ENCODE measurements around the gene DBNDD1.
"Not testable (repeated sequence)": the region's sequence is repeated elsewhere in the genome, so short reads cannot be mapped to it uniquely, and the experiment has no call there.

The DBNDD1 gene

GRCh38 chr16:89995475-89996177 is 23.6 kb downstream of the DBNDD1 start:
- Histone ChIP-seq H3K36me3 (ENCODE audit: insufficient read depth, low read length) (peaks cover 34% of the 10 kb centered on the region), H3K9me3 (ENCODE audit: control insufficient read depth, insufficient read depth, low read length) (peaks cover 45% of the 10 kb centered on the region)
- H3K9ac ChIP-seq (ENCODE audit: low read depth, low read length); H3K4me1 ChIP-seq (ENCODE audit: insufficient read depth, low read length): not testable (repeated sequence)

- Histone ChIP-seq H3K9me3 (ENCODE audit: control insufficient read depth, insufficient read depth, low read length) (peaks cover 45% of the 10 kb centered on the region), H3K36me3 (ENCODE audit: insufficient read depth, low read length) (peaks cover 39% of the 10 kb centered on the region)
- H3K4me1 ChIP-seq (ENCODE audit: insufficient read depth, low read length); H3K9ac ChIP-seq (ENCODE audit: low read depth, low read length): not testable (repeated sequence)
Observed at GRCh38 chr16:89994721-89995474, 24.4 kb downstream of the DBNDD1 start.

GRCh38 chr16:89994389-89994720 is 24.9 kb downstream of the DBNDD1 start:
- peaks cover 45% of the 10 kb centered on the region for H3K9me3 ChIP-seq (ENCODE audit: control insufficient read depth, insufficient read depth, low read length)
- H3K36me3 ChIP-seq (ENCODE audit: insufficient read depth, low read length): peaks cover 39% of the 10 kb centered on the region
- no peak overlapping the region for H3K9ac ChIP-seq (ENCODE audit: low read depth, low read length)

GRCh38 chr16:89993971-89994370 is 25.3 kb downstream of the DBNDD1 start:
- peaks cover 45% of the 10 kb centered on the region for H3K9me3 ChIP-seq (ENCODE audit: control insufficient read depth, insufficient read depth, low read length)
- peaks cover 43% of the 10 kb centered on the region for H3K36me3 ChIP-seq (ENCODE audit: insufficient read depth, low read length)
- H3K4me1 ChIP-seq (ENCODE audit: insufficient read depth, low read length): no peaks in the 10 kb centered on the region
- H3K9ac ChIP-seq (ENCODE audit: low read depth, low read length): no peak overlapping the region

More at GRCh38 chr16:89994389-89994720, 24.9 kb downstream of the DBNDD1 start:
- no peaks in the 10 kb centered on the region for H3K4me1 ChIP-seq (ENCODE audit: insufficient read depth, low read length)

- Histone ChIP-seq H3K36me3 (ENCODE audit: insufficient read depth, low read length) (peaks cover 43% of the 10 kb centered on the region), H3K9me3 (ENCODE audit: control insufficient read depth, insufficient read depth, low read length) (peaks cover 45% of the 10 kb centered on the region), H3K4me1 (ENCODE audit: insufficient read depth, low read length) (no peaks in the 10 kb centered on the region), H3K9ac (ENCODE audit: low read depth, low read length) (no peak overlapping the region)
Observed at GRCh38 chr16:89993377-89993776, 25.9 kb downstream of the DBNDD1 start.

- Histone ChIP-seq H3K9ac (ENCODE audit: low read depth, low read length) (no peak overlapping the region), H3K4me1 (ENCODE audit: insufficient read depth, low read length) (no peaks in the 10 kb centered on the region), H3K36me3 (ENCODE audit: insufficient read depth, low read length) (peaks cover 41% of the 10 kb centered on the region), H3K9me3 (ENCODE audit: control insufficient read depth, insufficient read depth, low read length) (peaks cover 35% of the 10 kb centered on the region)
Observed at GRCh38 chr16:89990799-89991198, 28.5 kb downstream of the DBNDD1 start.

- Histone ChIP-seq H3K9ac (ENCODE audit: low read depth, low read length) (no peak overlapping the region), H3K9me3 (ENCODE audit: control insufficient read depth, insufficient read depth, low read length) (peaks cover 18% of the 10 kb centered on the region), H3K4me1 (ENCODE audit: insufficient read depth, low read length) (no peaks in the 10 kb centered on the region), H3K36me3 (ENCODE audit: insufficient read depth, low read length) (peaks cover 34% of the 10 kb centered on the region)
Observed at GRCh38 chr16:89988951-89989350, 30.3 kb downstream of the DBNDD1 start.

- H3K36me3 ChIP-seq (ENCODE audit: insufficient read depth, low read length): peaks cover 21% of the 10 kb centered on the region
- peaks cover 7% of the 10 kb centered on the region; the same call in 1 of the 2 replicates for H3K9me3 ChIP-seq (ENCODE audit: control insufficient read depth, insufficient read depth, low read length)
- H3K4me1 ChIP-seq (ENCODE audit: insufficient read depth, low read length): no peaks in the 10 kb centered on the region
- H3K9ac ChIP-seq (ENCODE audit: low read depth, low read length): no peak overlapping the region
Observed at GRCh38 chr16:89987169-89987568, 32.1 kb downstream of the DBNDD1 start.

GRCh38 chr16:89986600-89986999 is 32.7 kb downstream of the DBNDD1 start:
- H3K9ac ChIP-seq (ENCODE audit: low read depth, low read length): no peak overlapping the region
- peaks cover 7% of the 10 kb centered on the region; the same call in 1 of the 2 replicates for H3K9me3 ChIP-seq (ENCODE audit: control insufficient read depth, insufficient read depth, low read length)
- no peaks in the 10 kb centered on the region for H3K4me1 ChIP-seq (ENCODE audit: insufficient read depth, low read length)
- peaks cover 17% of the 10 kb centered on the region for H3K36me3 ChIP-seq (ENCODE audit: insufficient read depth, low read length)

GRCh38 chr16:89985219-89985618 is 34.0 kb downstream of the DBNDD1 start:
- Histone ChIP-seq H3K9me3 (ENCODE audit: control insufficient read depth, insufficient read depth, low read length) (no peaks in the 10 kb centered on the region), H3K36me3 (ENCODE audit: insufficient read depth, low read length) (peaks cover 10% of the 10 kb centered on the region), H3K4me1 (ENCODE audit: insufficient read depth, low read length) (no peaks in the 10 kb centered on the region), H3K9ac (ENCODE audit: low read depth, low read length) (no peak overlapping the region)

GRCh38 chr16:89984216-89984615 is 35.0 kb downstream of the DBNDD1 start:
- no peaks in the 10 kb centered on the region for H3K4me1 ChIP-seq (ENCODE audit: insufficient read depth, low read length)
- no peak overlapping the region for H3K9ac ChIP-seq (ENCODE audit: low read depth, low read length)

GRCh38 chr16:89983536-89983935 is 35.7 kb downstream of the DBNDD1 start:
- Histone ChIP-seq H3K4me1 (ENCODE audit: insufficient read depth, low read length) (no peaks in the 10 kb centered on the region), H3K36me3 (ENCODE audit: insufficient read depth, low read length) (peaks cover 13% of the 10 kb centered on the region), H3K9me3 (ENCODE audit: control insufficient read depth, insufficient read depth, low read length) (no peaks in the 10 kb centered on the region), H3K9ac (ENCODE audit: low read depth, low read length) (no peak overlapping the region)

More at GRCh38 chr16:89984216-89984615, 35.0 kb downstream of the DBNDD1 start:
- peaks cover 15% of the 10 kb centered on the region for H3K36me3 ChIP-seq (ENCODE audit: insufficient read depth, low read length)
- H3K9me3 ChIP-seq (ENCODE audit: control insufficient read depth, insufficient read depth, low read length): no peaks in the 10 kb centered on the region

- H3K9me3 ChIP-seq (ENCODE audit: control insufficient read depth, insufficient read depth, low read length): no peaks in the 10 kb centered on the region
- no peaks in the 10 kb centered on the region for H3K4me1 ChIP-seq (ENCODE audit: insufficient read depth, low read length)
- no peak overlapping the region for H3K9ac ChIP-seq (ENCODE audit: low read depth, low read length)
- peaks cover 21% of the 10 kb centered on the region for H3K36me3 ChIP-seq (ENCODE audit: insufficient read depth, low read length)
Observed at GRCh38 chr16:89982318-89982717, 36.9 kb downstream of the DBNDD1 start.

GRCh38 chr16:89981414-89981813 is 37.8 kb downstream of the DBNDD1 start:
- Histone ChIP-seq H3K9ac (ENCODE audit: low read depth, low read length) (no peak overlapping the region), H3K9me3 (ENCODE audit: control insufficient read depth, insufficient read depth, low read length) (no peaks in the 10 kb centered on the region), H3K4me1 (ENCODE audit: insufficient read depth, low read length) (no peaks in the 10 kb centered on the region), H3K36me3 (ENCODE audit: insufficient read depth, low read length) (peaks cover 18% of the 10 kb centered on the region)

- H3K4me1 ChIP-seq (ENCODE audit: insufficient read depth, low read length): peaks cover 4% of the 10 kb centered on the region; the same call in 1 of the 2 replicates
- no peak overlapping the region for H3K9ac ChIP-seq (ENCODE audit: low read depth, low read length)
- H3K36me3 ChIP-seq (ENCODE audit: insufficient read depth, low read length): peaks cover 14% of the 10 kb centered on the region; the same call in 1 of the 2 replicates
- no peaks in the 10 kb centered on the region for H3K9me3 ChIP-seq (ENCODE audit: control insufficient read depth, insufficient read depth, low read length)
Observed at GRCh38 chr16:89974870-89975269, 44.4 kb downstream of the DBNDD1 start.

Measured in ES-I3 (cell line).